ENCODE data around the gene LDLRAD4.

The LDLRAD4 gene

GRCh38 chr18:13241083-13241892 is 22.7 kb downstream of the LDLRAD4 start:
- Histone ChIP-seq H3K9me2 (replicated peaks; ENCODE audit: insufficient read depth, low read length) (no peaks in the 10 kb centered on the region), H3K36me3 (ENCODE audit: low read length) (no peaks in the 10 kb centered on the region), H3K4me2 (ENCODE audit: low read depth, low read length, poor library complexity, severe bottlenecking) (no peak overlapping the region), H3K4me3 (ENCODE audit: insufficient read depth, low read length, poor library complexity, severe bottlenecking) (no peak overlapping the region), H3K79me2 (ENCODE audit: insufficient read depth, low read length) (no peaks in the 10 kb centered on the region), H3K9ac (ENCODE audit: low read length) (no peak overlapping the region), H3K27me3 (ENCODE audit: low read length) (no peaks in the 10 kb centered on the region), H4K20me1 (ENCODE audit: low read depth, low read length) (no peaks in the 10 kb centered on the region), H3K9me3 (ENCODE audit: insufficient read depth, low read length) (no peaks in the 10 kb centered on the region), H3K27ac (ENCODE audit: low read depth, low read length) (no peak overlapping the region), H2AFZ (ENCODE audit: low read depth, low read length, severe bottlenecking) (no peak overlapping the region), H3F3A (ENCODE audit: insufficient read depth) (no peaks in the 10 kb centered on the region)
- TF ChIP-seq EZH2phosphoT487 (conservative IDR thresholded peaks at IDR 0.05; ENCODE audit: low read length), result no peak
- TF ChIP-seq, protein P1, sequence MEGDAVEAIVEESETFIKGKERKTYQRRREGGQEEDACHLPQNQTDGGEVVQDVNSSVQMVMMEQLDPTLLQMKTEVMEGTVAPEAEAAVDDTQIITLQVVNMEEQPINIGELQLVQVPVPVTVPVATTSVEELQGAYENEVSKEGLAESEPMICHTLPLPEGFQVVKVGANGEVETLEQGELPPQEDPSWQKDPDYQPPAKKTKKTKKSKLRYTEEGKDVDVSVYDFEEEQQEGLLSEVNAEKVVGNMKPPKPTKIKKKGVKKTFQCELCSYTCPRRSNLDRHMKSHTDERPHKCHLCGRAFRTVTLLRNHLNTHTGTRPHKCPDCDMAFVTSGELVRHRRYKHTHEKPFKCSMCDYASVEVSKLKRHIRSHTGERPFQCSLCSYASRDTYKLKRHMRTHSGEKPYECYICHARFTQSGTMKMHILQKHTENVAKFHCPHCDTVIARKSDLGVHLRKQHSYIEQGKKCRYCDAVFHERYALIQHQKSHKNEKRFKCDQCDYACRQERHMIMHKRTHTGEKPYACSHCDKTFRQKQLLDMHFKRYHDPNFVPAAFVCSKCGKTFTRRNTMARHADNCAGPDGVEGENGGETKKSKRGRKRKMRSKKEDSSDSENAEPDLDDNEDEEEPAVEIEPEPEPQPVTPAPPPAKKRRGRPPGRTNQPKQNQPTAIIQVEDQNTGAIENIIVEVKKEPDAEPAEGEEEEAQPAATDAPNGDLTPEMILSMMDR (IDR thresholded peaks at IDR 0.05; ENCODE audit: insufficient read depth, low read length, poor library complexity, severe bottlenecking), result no peak

DNA sequence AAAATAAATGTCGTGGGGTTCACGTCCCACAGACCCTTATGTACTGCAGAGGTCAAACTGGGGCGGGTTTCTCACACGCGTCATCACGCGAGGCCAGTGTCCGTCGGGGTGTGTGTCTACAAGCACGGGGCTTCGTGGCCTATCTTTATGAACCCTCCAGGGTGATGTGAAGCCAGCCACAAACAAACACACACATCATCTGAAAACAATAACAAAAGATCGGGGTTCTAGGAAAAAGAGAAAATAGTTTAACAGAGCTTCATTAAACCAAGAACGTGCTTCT is 23.3 kb downstream of the LDLRAD4 start:
- Histone ChIP-seq H3F3A (ENCODE audit: insufficient read depth) (no peaks in the 10 kb centered on the region), H3K4me2 (ENCODE audit: low read depth, low read length, poor library complexity, severe bottlenecking) (no peak overlapping the region), H3K9me3 (ENCODE audit: insufficient read depth, low read length) (no peaks in the 10 kb centered on the region), H4K20me1 (ENCODE audit: low read depth, low read length) (no peaks in the 10 kb centered on the region), H3K79me2 (ENCODE audit: insufficient read depth, low read length) (no peaks in the 10 kb centered on the region), H3K27me3 (ENCODE audit: low read length) (no peaks in the 10 kb centered on the region), H3K4me3 (ENCODE audit: insufficient read depth, low read length, poor library complexity, severe bottlenecking) (no peak overlapping the region), H3K9ac (ENCODE audit: low read length) (no peak overlapping the region), H2AFZ (ENCODE audit: low read depth, low read length, severe bottlenecking) (no peak overlapping the region), H3K36me3 (ENCODE audit: low read length) (no peaks in the 10 kb centered on the region), H3K9me2 (replicated peaks; ENCODE audit: insufficient read depth, low read length) (no peaks in the 10 kb centered on the region), H3K27ac (ENCODE audit: low read depth, low read length) (no peak overlapping the region)
- TF ChIP-seq EZH2phosphoT487 (conservative IDR thresholded peaks at IDR 0.05; ENCODE audit: low read length), result no peak
- TF ChIP-seq, protein P1 (IDR thresholded peaks at IDR 0.05; ENCODE audit: insufficient read depth, low read length, poor library complexity, severe bottlenecking), result no peak

DNA sequence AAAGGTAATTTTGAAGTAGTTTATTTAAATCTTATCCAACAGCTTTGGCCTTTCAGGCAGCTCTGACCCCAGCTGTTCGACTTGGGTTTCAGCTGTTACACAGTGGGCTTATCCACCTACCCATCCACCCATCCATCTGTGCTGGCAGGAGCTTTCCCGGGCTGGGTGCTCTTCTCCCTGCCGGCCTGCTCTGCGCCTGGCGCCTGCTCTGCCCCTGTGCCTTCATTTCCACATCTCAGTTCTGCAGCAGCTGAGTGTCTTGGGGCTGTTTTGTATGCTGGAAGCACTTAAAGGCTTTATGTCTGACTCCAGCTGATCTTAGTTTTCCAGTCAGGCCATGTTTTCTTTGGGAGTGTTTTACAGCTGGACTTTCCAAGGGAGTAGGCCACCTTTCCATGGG is 24.2 kb downstream of the LDLRAD4 start:
- TF ChIP-seq, protein P1 (IDR thresholded peaks at IDR 0.05; ENCODE audit: insufficient read depth, low read length, poor library complexity, severe bottlenecking), result no peak
- TF ChIP-seq EZH2phosphoT487 (conservative IDR thresholded peaks at IDR 0.05; ENCODE audit: low read length), result no peak
- Histone ChIP-seq H2AFZ (ENCODE audit: low read depth, low read length, severe bottlenecking) (no peak overlapping the region), H3K9me3 (ENCODE audit: insufficient read depth, low read length) (no peaks in the 10 kb centered on the region), H3F3A (ENCODE audit: insufficient read depth) (no peaks in the 10 kb centered on the region), H4K20me1 (ENCODE audit: low read depth, low read length) (no peaks in the 10 kb centered on the region), H3K4me2 (ENCODE audit: low read depth, low read length, poor library complexity, severe bottlenecking) (no peak overlapping the region), H3K9ac (ENCODE audit: low read length) (no peak overlapping the region), H3K27ac (ENCODE audit: low read depth, low read length) (no peak overlapping the region), H3K9me2 (replicated peaks; ENCODE audit: insufficient read depth, low read length) (no peaks in the 10 kb centered on the region), H3K4me3 (ENCODE audit: insufficient read depth, low read length, poor library complexity, severe bottlenecking) (no peak overlapping the region), H3K27me3 (ENCODE audit: low read length) (no peaks in the 10 kb centered on the region), H3K79me2 (ENCODE audit: insufficient read depth, low read length) (no peaks in the 10 kb centered on the region), H3K36me3 (ENCODE audit: low read length) (no peaks in the 10 kb centered on the region)

All from SU-DHL-6 (cell line).